Prostate gland (tissue), 2 donors: ENCODE results near the gene CIPC.

ENCODE experiments used
- POLR2A ChIP-seq: fragments of 450-650 bp; IDR thresholded peaks from one replicate; pipeline ENCODE4 v1.6.1; 2016; ENCODE audit warnings: antibody characterized with exemption, mild to moderate bottlenecking
- TF ChIP-seq, protein P1 (sequence below), 4 experiments: fragments of 200-600 bp in 2 of 4; fragments of 450-650 bp in 2 of 4; sonication (generic) in 2 of 4; IDR thresholded peaks; 1 replicate in 3 of 4; 2 replicates in 1 of 4; pipeline ENCODE4 v1.5.1; 2016 to 2019; ENCODE audit warnings: antibody characterized with exemption in 4 of 4, mild to moderate bottlenecking in 2 of 4, moderate library complexity in 2 of 4

- TF ChIP-seq POLR2A: no peak
- TF ChIP-seq, protein P1, sequence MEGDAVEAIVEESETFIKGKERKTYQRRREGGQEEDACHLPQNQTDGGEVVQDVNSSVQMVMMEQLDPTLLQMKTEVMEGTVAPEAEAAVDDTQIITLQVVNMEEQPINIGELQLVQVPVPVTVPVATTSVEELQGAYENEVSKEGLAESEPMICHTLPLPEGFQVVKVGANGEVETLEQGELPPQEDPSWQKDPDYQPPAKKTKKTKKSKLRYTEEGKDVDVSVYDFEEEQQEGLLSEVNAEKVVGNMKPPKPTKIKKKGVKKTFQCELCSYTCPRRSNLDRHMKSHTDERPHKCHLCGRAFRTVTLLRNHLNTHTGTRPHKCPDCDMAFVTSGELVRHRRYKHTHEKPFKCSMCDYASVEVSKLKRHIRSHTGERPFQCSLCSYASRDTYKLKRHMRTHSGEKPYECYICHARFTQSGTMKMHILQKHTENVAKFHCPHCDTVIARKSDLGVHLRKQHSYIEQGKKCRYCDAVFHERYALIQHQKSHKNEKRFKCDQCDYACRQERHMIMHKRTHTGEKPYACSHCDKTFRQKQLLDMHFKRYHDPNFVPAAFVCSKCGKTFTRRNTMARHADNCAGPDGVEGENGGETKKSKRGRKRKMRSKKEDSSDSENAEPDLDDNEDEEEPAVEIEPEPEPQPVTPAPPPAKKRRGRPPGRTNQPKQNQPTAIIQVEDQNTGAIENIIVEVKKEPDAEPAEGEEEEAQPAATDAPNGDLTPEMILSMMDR (IDR thresholded peaks at IDR 0.05): no peak
These were observed 32.0 kb upstream of the CIPC start for GRCh38 chr14:77065851-77066577.
